Measurements from ENCODE around the gene NECAP2. TPM values are rescaled to one million over a fixed set of nuclear protein-coding genes. Genes with fewer than 3 reads are reported as not detected.
A peak's percentile ranks its signal among the peaks of the same experiment; 100 is the strongest.
"Not testable (repeated sequence)": the region's sequence is repeated elsewhere in the genome, so short reads cannot be mapped to it uniquely, and the experiment has no call there.

NECAP2 gene
- total RNA-seq, 1 experiment from 2014 or later = 129 TPM

- H3K36me3 ChIP-seq = peaks cover 5% of the 10 kb centered on the region; the same call in 1 of the 2 replicates
- no peaks in the 10 kb centered on the region for H3K27me3 ChIP-seq (replicated peaks)
- peaks cover 8% of the 10 kb centered on the region; the same call in 1 of the 2 replicates for H3K9me3 ChIP-seq (replicated peaks)
- no peak for DNase-seq (ENCODE audit: low read depth in 1 of 2, low spot score in 2 of 2)
- no peak overlapping the region for H3K4me3 ChIP-seq
- 0 out of 2 replicates have a peak, but pooled peaks cover 6% of the 10 kb centered on the region for H3K4me1 ChIP-seq (replicated peaks)
- no peak overlapping the region for H3K27ac ChIP-seq
Observed at GRCh38 chr1:16503494-16503893, 63.0 kb downstream of the NECAP2 start.

- not testable (repeated sequence) for H3K4me1 ChIP-seq (replicated peaks); DNase-seq (ENCODE audit: low read depth in 1 of 2, low spot score in 2 of 2); H3K27me3 ChIP-seq (replicated peaks)
Observed at GRCh38 chr1:16505870-16506269, 65.3 kb downstream of the NECAP2 start.

GRCh38 chr1:16506364-16507136 is 66.0 kb downstream of the NECAP2 start:
- H3K4me1 ChIP-seq (replicated peaks); H3K27me3 ChIP-seq (replicated peaks); H3K36me3 ChIP-seq; H3K4me3 ChIP-seq; H3K9me3 ChIP-seq (replicated peaks); DNase-seq (ENCODE audit: low read depth in 1 of 2, low spot score in 2 of 2); H3K27ac ChIP-seq: not testable (repeated sequence)

More at GRCh38 chr1:16505870-16506269, 65.3 kb downstream of the NECAP2 start:
- H3K9me3 ChIP-seq (replicated peaks); H3K27ac ChIP-seq; H3K36me3 ChIP-seq; H3K4me3 ChIP-seq: not testable (repeated sequence)

GRCh38 chr1:16508861-16509445 is 68.4 kb downstream of the NECAP2 start:
- peak in 1 of 2 experiments; percentile 19 for DNase-seq (ENCODE audit: low read depth in 1 of 2, low spot score in 2 of 2)
- H3K4me1 ChIP-seq (replicated peaks); H3K9me3 ChIP-seq (replicated peaks); H3K27me3 ChIP-seq (replicated peaks); H3K4me3 ChIP-seq; H3K27ac ChIP-seq; H3K36me3 ChIP-seq: not testable (repeated sequence)

Other genes with a start within 250 kb of the NECAP2 start
- gene ARHGEF19, start 228.1 kb upstream of the NECAP2 start, total RNA-seq (2014; rRNA removed; shearing (Covaris generic)) = 3.8 and 10.7 TPM in 2 replicates
- 2.2 and 14.8 TPM in 2 replicates for gene CPLANE2, start 203.5 kb upstream of the NECAP2 start, total RNA-seq (2014; rRNA removed; shearing (Covaris generic))
- 8.3 and 20.0 TPM in 2 replicates for gene FBXO42, start 88.2 kb upstream of the NECAP2 start, total RNA-seq (2014; rRNA removed; shearing (Covaris generic))
- gene SZRD1, start 73.5 kb upstream of the NECAP2 start, total RNA-seq (2014; rRNA removed; shearing (Covaris generic)) = 97.4 and 141 TPM in 2 replicates
- gene SPATA21, start 3.3 kb upstream of the NECAP2 start, total RNA-seq (2014; rRNA removed; shearing (Covaris generic)) = not detected in 2 replicates
- gene RNU1-1, start 73.6 kb downstream of the NECAP2 start, total RNA-seq (2014; rRNA removed; shearing (Covaris generic)) = under 0.01 and 294 TPM in 2 replicates
- 21.1 and 56.6 TPM in 2 replicates for gene NBPF1, start 172.8 kb downstream of the NECAP2 start, total RNA-seq (2014; rRNA removed; shearing (Covaris generic))
- under 0.01 and 294 TPM in 2 replicates for gene RNU1-3, start 226.2 kb downstream of the NECAP2 start, total RNA-seq (2014; rRNA removed; shearing (Covaris generic))

Measured in SJSA1 (cell line).